Neural cell (in vitro differentiated cells): Measurements from ENCODE around the gene SMIM44. TPM values are rescaled to one million over a fixed set of nuclear protein-coding genes. Genes with fewer than 3 reads are reported as not detected.

Experiments
- H2AFZ ChIP-seq: fragments of 200-600, 300-800 bp; sonication (generic), shearing (Covaris generic); 2 replicates; pipeline ENCODE4 v1.6.0; 2014; ENCODE audit warnings: low read depth, mild to moderate bottlenecking, antibody characterized with exemption, low read length, moderate library complexity
- H3F3A ChIP-seq: fragments of 200-600 bp; shearing (Covaris generic); 2 replicates; pipeline ENCODE4 v1.6.1; 2016; ENCODE audit warnings: mild to moderate bottlenecking, moderate library complexity, mixed read lengths, antibody characterized with exemption, low read length; ENCODE audit not compliant: insufficient read depth, poor library complexity, severe bottlenecking
- H3K27ac ChIP-seq: fragments of 200-600, 300-800 bp; sonication (generic), shearing (Covaris generic); 2 replicates; pipeline ENCODE4 v1.5.1; 2014; ENCODE audit warnings: mild to moderate bottlenecking, low read length, moderate library complexity
- H3K27me3 ChIP-seq: fragments of 300-800, 200-600 bp; sonication (generic), shearing (Covaris generic); 2 replicates; pipeline ENCODE4 v1.6.0; 2014; ENCODE audit warnings: mild to moderate bottlenecking, low read depth, low read length, moderate library complexity; ENCODE audit not compliant: insufficient read depth
- H3K36me3 ChIP-seq: fragments of 300-800, 200-600 bp; sonication (generic), shearing (Covaris generic); 2 replicates; pipeline ENCODE4 v1.5.1; 2014; ENCODE audit warnings: mild to moderate bottlenecking, antibody characterized with exemption, low read length, moderate library complexity; ENCODE audit not compliant: insufficient read depth
- H3K4me2 ChIP-seq: fragments of 300-800, 200-600 bp; sonication (generic), shearing (Covaris generic); 2 replicates; pipeline ENCODE4 v1.6.0; 2014; ENCODE audit warnings: mild to moderate bottlenecking, low read length
- H3K4me3 ChIP-seq: fragments of 300-800, 200-600 bp; sonication (generic), shearing (Covaris generic); 2 replicates; pipeline ENCODE4 v1.5.1; 2014; ENCODE audit warnings: mild to moderate bottlenecking, low read length, moderate library complexity
- H3K79me2 ChIP-seq: fragments of 200-600 bp; shearing (Covaris generic); replicated peaks from 2 replicates; pipeline ENCODE4 v1.6.0; 2014; ENCODE audit warnings: mild to moderate bottlenecking, low read length, moderate library complexity; ENCODE audit not compliant: insufficient read depth
- H3K9ac ChIP-seq: fragments of 300-800, 200-600 bp; sonication (generic), shearing (Covaris generic); 2 replicates; pipeline ENCODE4 v1.6.1; 2016; ENCODE audit warnings: mild to moderate bottlenecking, low read length, mixed read lengths
- H3K9me2 ChIP-seq: fragments of 200-600 bp; shearing (Covaris generic); 2 replicates; pipeline ENCODE4 v1.6.1; 2016; ENCODE audit warnings: mild to moderate bottlenecking, low read length, mixed read lengths; ENCODE audit not compliant: insufficient read depth
- H3K9me3 ChIP-seq: fragments of 200-600, 300-800 bp; sonication (generic), shearing (Covaris generic); 2 replicates; pipeline ENCODE4 v1.6.1; 2016; ENCODE audit warnings: mild to moderate bottlenecking, mixed run types, low read length, moderate library complexity, mixed read lengths
- H4K20me1 ChIP-seq: fragments of 200-600 bp; shearing (Covaris generic); 2 replicates; pipeline ENCODE4 v1.6.1; 2016; ENCODE audit warnings: mild to moderate bottlenecking, mixed run types; ENCODE audit not compliant: insufficient read depth
- EP300 ChIP-seq: fragments of 450-650 bp; conservative IDR thresholded peaks from 2 replicates; pipeline ENCODE4 v1.6.1; 2014; ENCODE audit warnings: antibody characterized with exemption, mild to moderate bottlenecking, moderate library complexity; ENCODE audit not compliant: poor library complexity, severe bottlenecking
- EZH2 ChIP-seq: fragments of 200-600, 300-800 bp; shearing (Covaris generic), sonication (generic); IDR thresholded peaks from 2 replicates; pipeline ENCODE4 v1.6.1; 2014; ENCODE audit warnings: antibody characterized with exemption, low read length, borderline replicate concordance, mild to moderate bottlenecking; ENCODE audit not compliant: insufficient read depth, poor library complexity, severe bottlenecking
- MXI1 ChIP-seq: fragments of 450-650 bp; conservative IDR thresholded peaks from 2 replicates; pipeline ENCODE4 v1.6.1; 2014; ENCODE audit warnings: antibody characterized with exemption, mild to moderate bottlenecking; ENCODE audit not compliant: poor library complexity, severe bottlenecking
- POLR2AphosphoS5 ChIP-seq: IDR thresholded peaks from 2 replicates; pipeline ENCODE4 v1.6.1; 2012
- RAD21 ChIP-seq: fragments of 450-650 bp; conservative IDR thresholded peaks from 2 replicates; pipeline ENCODE4 v1.6.1; 2014; ENCODE audit warnings: antibody characterized with exemption, mild to moderate bottlenecking, moderate library complexity
- SMC3 ChIP-seq: fragments of 450-650 bp; conservative IDR thresholded peaks from 2 replicates; pipeline ENCODE4 v1.6.1; 2014; ENCODE audit warnings: antibody characterized with exemption, mild to moderate bottlenecking, moderate library complexity; ENCODE audit not compliant: poor library complexity
- TAF1 ChIP-seq: IDR thresholded peaks from 2 replicates; pipeline ENCODE4 v1.6.1; 2012; ENCODE audit warnings: low read depth
- polyA plus RNA-seq: library from polyadenylated mRNA; depleted of rRNA; stranded (reverse); fragments of >200 nt; gene quantifications from 2 replicates; pipeline ENCODE4 v1.2.3, GENCODE V29; 2014
- TF ChIP-seq, protein P1 (sequence below): IDR thresholded peaks from 2 replicates; pipeline ENCODE4 v1.6.1; 2012; ENCODE audit warnings: borderline replicate concordance
- TF ChIP-seq, protein P2 (sequence below): fragments of 450-650 bp; IDR thresholded peaks from 2 replicates; pipeline ENCODE4 v1.5.1; 2014; ENCODE audit warnings: antibody characterized with exemption, mild to moderate bottlenecking, moderate library complexity; ENCODE audit not compliant: poor library complexity, severe bottlenecking

SMIM44 gene
- polyA plus RNA-seq, 1 donor from 2014 or later, result not detected

DNA sequence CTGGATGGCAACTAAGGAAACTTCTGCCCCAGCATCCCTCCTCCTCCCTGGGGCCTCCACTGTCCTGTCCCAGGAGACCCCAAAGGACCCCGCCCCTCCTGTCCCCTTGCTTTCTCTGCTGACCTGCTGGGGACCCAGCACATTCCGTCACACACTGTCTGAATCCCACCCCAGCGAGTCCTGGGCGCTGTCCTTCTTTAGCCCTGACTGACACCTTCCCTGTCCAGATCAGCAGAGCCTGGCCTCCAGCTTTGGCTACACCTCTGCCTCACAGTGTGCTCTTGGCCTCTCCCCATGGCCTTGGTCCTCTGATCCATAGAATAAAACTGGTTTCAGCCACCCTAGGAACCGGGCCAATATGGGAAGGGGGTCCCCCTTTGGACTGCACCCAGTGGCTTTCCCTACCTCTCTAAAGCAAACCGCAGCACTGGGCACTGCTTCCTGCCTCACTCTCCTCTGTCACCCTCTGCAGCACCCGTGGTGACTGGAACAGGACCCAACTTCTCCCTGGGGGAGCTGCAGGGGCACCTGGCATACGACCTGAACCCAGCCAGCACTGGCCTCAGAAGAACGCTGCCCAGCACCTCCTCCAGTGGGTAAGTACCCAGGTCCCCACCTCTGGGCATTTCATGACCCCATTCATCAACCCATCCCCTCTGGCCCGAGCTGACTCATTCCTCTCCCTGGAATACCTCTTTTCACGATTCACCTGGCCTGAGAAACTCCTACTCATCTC is 49.3 kb downstream of the SMIM44 start:
- peak overlapping the region; percentile 71 for H3K4me3 ChIP-seq
- TF ChIP-seq, protein P1, sequence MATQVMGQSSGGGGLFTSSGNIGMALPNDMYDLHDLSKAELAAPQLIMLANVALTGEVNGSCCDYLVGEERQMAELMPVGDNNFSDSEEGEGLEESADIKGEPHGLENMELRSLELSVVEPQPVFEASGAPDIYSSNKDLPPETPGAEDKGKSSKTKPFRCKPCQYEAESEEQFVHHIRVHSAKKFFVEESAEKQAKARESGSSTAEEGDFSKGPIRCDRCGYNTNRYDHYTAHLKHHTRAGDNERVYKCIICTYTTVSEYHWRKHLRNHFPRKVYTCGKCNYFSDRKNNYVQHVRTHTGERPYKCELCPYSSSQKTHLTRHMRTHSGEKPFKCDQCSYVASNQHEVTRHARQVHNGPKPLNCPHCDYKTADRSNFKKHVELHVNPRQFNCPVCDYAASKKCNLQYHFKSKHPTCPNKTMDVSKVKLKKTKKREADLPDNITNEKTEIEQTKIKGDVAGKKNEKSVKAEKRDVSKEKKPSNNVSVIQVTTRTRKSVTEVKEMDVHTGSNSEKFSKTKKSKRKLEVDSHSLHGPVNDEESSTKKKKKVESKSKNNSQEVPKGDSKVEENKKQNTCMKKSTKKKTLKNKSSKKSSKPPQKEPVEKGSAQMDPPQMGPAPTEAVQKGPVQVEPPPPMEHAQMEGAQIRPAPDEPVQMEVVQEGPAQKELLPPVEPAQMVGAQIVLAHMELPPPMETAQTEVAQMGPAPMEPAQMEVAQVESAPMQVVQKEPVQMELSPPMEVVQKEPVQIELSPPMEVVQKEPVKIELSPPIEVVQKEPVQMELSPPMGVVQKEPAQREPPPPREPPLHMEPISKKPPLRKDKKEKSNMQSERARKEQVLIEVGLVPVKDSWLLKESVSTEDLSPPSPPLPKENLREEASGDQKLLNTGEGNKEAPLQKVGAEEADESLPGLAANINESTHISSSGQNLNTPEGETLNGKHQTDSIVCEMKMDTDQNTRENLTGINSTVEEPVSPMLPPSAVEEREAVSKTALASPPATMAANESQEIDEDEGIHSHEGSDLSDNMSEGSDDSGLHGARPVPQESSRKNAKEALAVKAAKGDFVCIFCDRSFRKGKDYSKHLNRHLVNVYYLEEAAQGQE, result no peak
- TF ChIP-seq SMC3, result no peak
- TF ChIP-seq, protein P2, sequence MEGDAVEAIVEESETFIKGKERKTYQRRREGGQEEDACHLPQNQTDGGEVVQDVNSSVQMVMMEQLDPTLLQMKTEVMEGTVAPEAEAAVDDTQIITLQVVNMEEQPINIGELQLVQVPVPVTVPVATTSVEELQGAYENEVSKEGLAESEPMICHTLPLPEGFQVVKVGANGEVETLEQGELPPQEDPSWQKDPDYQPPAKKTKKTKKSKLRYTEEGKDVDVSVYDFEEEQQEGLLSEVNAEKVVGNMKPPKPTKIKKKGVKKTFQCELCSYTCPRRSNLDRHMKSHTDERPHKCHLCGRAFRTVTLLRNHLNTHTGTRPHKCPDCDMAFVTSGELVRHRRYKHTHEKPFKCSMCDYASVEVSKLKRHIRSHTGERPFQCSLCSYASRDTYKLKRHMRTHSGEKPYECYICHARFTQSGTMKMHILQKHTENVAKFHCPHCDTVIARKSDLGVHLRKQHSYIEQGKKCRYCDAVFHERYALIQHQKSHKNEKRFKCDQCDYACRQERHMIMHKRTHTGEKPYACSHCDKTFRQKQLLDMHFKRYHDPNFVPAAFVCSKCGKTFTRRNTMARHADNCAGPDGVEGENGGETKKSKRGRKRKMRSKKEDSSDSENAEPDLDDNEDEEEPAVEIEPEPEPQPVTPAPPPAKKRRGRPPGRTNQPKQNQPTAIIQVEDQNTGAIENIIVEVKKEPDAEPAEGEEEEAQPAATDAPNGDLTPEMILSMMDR, result no peak
- no peak for TF ChIP-seq RAD21
- no peak for TF ChIP-seq EZH2
- TF ChIP-seq POLR2AphosphoS5, result no peak
- TF ChIP-seq MXI1, result no peak
- no peak for TF ChIP-seq TAF1
- no peak for TF ChIP-seq EP300
- H3K4me2 ChIP-seq, result no peak overlapping the region
- no peaks in the 10 kb centered on the region for H3K9me2 ChIP-seq
- H3K9me3 ChIP-seq, result no peaks in the 10 kb centered on the region
- H3F3A ChIP-seq, result no peaks in the 10 kb centered on the region
- no peaks in the 10 kb centered on the region for H3K27me3 ChIP-seq
- no peak overlapping the region for H3K27ac ChIP-seq
- H3K36me3 ChIP-seq, result no peaks in the 10 kb centered on the region
- peak overlapping the region; percentile 85 for H3K9ac ChIP-seq
- no peaks in the 10 kb centered on the region for H3K79me2 ChIP-seq
- H2AFZ ChIP-seq, result peak overlapping the region; percentile 92
- H4K20me1 ChIP-seq, result no peaks in the 10 kb centered on the region

DNA sequence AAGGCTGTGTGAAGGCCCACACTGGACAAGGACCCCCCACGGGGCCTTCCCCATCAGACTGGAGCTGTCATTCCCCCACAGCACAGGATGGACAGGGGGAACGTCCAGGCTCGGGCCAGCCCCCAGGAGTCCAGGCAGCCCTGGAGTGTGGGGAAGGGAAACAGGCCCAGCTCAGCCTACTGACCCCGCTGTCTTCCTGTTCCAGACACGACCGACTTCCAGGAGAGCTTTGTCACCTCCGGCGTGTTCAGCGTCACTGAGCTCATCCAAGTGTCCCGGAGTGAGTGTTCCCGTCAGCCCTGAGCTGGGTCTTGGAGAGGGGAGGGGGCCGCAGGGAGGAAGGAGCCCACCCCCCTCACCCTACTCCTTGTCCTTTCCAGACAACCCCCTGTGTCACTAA is 49.9 kb downstream of the SMIM44 start:
- Histone ChIP-seq H2AFZ (no peak overlapping the region), H3K4me3 (no peak overlapping the region), H3K27ac (no peak overlapping the region), H4K20me1 (no peaks in the 10 kb centered on the region), H3K79me2 (no peaks in the 10 kb centered on the region), H3K4me2 (no peak overlapping the region), H3K9ac (no peak overlapping the region), H3K9me2 (no peaks in the 10 kb centered on the region), H3F3A (no peaks in the 10 kb centered on the region), H3K36me3 (no peaks in the 10 kb centered on the region), H3K9me3 (no peaks in the 10 kb centered on the region), H3K27me3 (no peaks in the 10 kb centered on the region)
- TF ChIP-seq POLR2AphosphoS5 (no peak), MXI1 (no peak), TAF1 (no peak), RAD21 (no peak), EP300 (no peak), EZH2 (no peak), SMC3 (no peak)
- TF ChIP-seq, protein P1, result no peak
- TF ChIP-seq, protein P2, result no peak
